ENCODE measurements around the gene METRN. TPM values are rescaled to one million over a fixed set of nuclear protein-coding genes. Genes with fewer than 3 reads are reported as not detected.

Gene METRN
- total and polyA plus RNA-seq, 12 donors = 51.4 to 103 (median 60.5) TPM

GRCh38 chr16:698911-699671 lies 15.8 kb upstream of the METRN start:
- Histone ChIP-seq H3K27me3 (peaks cover 43 to 99% (median 98%) of the 10 kb centered on the region in 7 donors), H3K9me3 (no peaks in the 10 kb centered on the region), H3K4me1 (peaks cover 3 to 28% (median 16%) of the 10 kb centered on the region in 9 donors), H3K4me3 (no peak overlapping the region), H3K36me3 (no peaks in the 10 kb centered on the region), H3K27ac (no peak overlapping the region)
- intact Hi-C loops (cut with DNase I) = no loop called here
- WGBS, 2 donors = 72 to 74% methylated on average over 19 of the region's 19 CpGs
- ATAC-seq = no peak
- no peak for DNase-seq
- no peak for TF ChIP-seq CTCF (IDR thresholded peaks at IDR 0.05)

- no peak for TF ChIP-seq CTCF (IDR thresholded peaks at IDR 0.05)
- intact Hi-C loops (cut with DNase I) = no loop called here
- H3K27me3 ChIP-seq = peaks cover 39 to 98% (median 94%) of the 10 kb centered on the region in 7 donors
Measured at GRCh38 chr16:700684-701584, 14.0 kb upstream of the METRN start.

GRCh38 chr16:702341-702740 lies 12.6 kb upstream of the METRN start:
- no peak for TF ChIP-seq CTCF (IDR thresholded peaks at IDR 0.05)
- Histone ChIP-seq H3K27ac (no peak overlapping the region), H3K27me3 (peaks cover 51 to 98% (median 94%) of the 10 kb centered on the region in 7 donors), H3K4me1 (peaks cover 0 to 17% (median 7%) of the 10 kb centered on the region in 9 donors), H3K9me3 (no peaks in the 10 kb centered on the region), H3K4me3 (no peak overlapping the region), H3K36me3 (no peaks in the 10 kb centered on the region)
- ATAC-seq = no peak
- no peak for DNase-seq
- 81 to 82% methylated on average over 19 of the region's 19 CpGs for WGBS, 2 donors
- intact Hi-C loops (cut with DNase I) = no loop called here

More at GRCh38 chr16:700684-701584, 14.0 kb upstream of the METRN start:
- ATAC-seq = peak; percentile 53 to 78 (median 70)
- 6 to 7% methylated on average over 71 to 76 of the region's 76 CpGs for WGBS, 2 donors
- no peaks in the 10 kb centered on the region for H3K36me3 ChIP-seq
- H3K4me1 ChIP-seq = peaks cover 0 to 13% (median 5%) of the 10 kb centered on the region in 9 donors
- H3K27ac ChIP-seq = no peak overlapping the region
- H3K4me3 ChIP-seq = no peak overlapping the region
- no peaks in the 10 kb centered on the region for H3K9me3 ChIP-seq
- DNase-seq = no peak

- Histone ChIP-seq H3K36me3 (no peaks in the 10 kb centered on the region), H3K4me3 (no peak overlapping the region), H3K27me3 (peaks cover 51 to 97% (median 93%) of the 10 kb centered on the region in 7 donors), H3K27ac (no peak overlapping the region), H3K4me1 (peaks cover 0 to 17% (median 7%) of the 10 kb centered on the region in 9 donors), H3K9me3 (no peaks in the 10 kb centered on the region)
- no peak for TF ChIP-seq CTCF (IDR thresholded peaks at IDR 0.05)
- DNase-seq = no peak
- intact Hi-C loops (cut with DNase I) = no loop called here
- 80 to 83% methylated on average over 12 of the region's 12 CpGs for WGBS, 2 donors
- no peak for ATAC-seq
Measured at GRCh38 chr16:703406-703805, 11.5 kb upstream of the METRN start.
